AG09319 (cell line): ENCODE results near the gene MKX.

Source experiments
- DNase-seq: peaks from one replicate; pipeline ENCODE4 v3.0.0-alpha.2; 2010; ENCODE audit warnings: low read depth; ENCODE audit errors: extremely low read depth
- TF ChIP-seq, protein P1 (sequence below): IDR thresholded peaks from 2 replicates; pipeline ENCODE4 v1.5.1; 2011; ENCODE audit warnings: low read depth, mild to moderate bottlenecking, inconsistent platforms, low read length, moderate library complexity

The MKX gene

DNA sequence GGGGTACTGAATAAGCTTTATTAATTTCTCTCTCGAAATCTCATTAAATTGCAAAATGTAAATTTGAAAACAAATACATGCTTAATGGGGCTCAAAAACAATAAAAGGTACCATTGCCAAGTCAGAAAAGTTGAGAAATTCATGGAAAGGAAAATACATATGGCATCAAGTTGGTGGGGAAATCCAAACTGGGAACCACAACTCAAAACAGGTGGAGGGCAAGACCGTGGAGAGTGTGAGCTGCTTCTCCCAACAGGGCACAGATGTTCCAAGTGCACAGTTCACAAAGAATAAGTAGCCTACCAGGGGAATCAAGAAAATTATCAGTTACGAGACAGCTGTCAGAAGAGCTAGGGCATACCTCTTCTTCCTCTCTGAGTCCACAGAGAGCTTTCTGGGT lies 26.6 kb downstream of the MKX start:
- TF ChIP-seq, protein P1, sequence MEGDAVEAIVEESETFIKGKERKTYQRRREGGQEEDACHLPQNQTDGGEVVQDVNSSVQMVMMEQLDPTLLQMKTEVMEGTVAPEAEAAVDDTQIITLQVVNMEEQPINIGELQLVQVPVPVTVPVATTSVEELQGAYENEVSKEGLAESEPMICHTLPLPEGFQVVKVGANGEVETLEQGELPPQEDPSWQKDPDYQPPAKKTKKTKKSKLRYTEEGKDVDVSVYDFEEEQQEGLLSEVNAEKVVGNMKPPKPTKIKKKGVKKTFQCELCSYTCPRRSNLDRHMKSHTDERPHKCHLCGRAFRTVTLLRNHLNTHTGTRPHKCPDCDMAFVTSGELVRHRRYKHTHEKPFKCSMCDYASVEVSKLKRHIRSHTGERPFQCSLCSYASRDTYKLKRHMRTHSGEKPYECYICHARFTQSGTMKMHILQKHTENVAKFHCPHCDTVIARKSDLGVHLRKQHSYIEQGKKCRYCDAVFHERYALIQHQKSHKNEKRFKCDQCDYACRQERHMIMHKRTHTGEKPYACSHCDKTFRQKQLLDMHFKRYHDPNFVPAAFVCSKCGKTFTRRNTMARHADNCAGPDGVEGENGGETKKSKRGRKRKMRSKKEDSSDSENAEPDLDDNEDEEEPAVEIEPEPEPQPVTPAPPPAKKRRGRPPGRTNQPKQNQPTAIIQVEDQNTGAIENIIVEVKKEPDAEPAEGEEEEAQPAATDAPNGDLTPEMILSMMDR = no peak
- DNase-seq = no peak

DNA sequence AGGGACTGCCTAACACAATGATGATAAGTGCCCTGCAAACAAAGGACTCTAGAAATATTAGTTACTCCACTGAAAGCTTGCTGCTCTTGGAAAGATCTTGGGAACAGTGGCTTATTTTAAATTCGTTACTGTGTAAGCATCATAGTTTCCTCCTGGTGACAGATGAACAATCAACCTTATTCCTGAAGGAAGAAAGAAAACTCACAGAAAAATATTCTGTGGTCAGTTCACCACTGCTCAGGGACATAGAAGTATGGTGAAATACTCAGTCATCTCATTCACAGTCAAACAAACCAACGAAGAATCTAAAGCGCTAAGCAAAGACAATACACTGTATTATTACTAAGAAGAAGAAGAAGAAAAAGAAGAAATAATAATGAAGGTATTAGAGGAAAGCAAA lies 27.8 kb downstream of the MKX start:
- no peak for DNase-seq
- TF ChIP-seq, protein P1 = no peak

DNA sequence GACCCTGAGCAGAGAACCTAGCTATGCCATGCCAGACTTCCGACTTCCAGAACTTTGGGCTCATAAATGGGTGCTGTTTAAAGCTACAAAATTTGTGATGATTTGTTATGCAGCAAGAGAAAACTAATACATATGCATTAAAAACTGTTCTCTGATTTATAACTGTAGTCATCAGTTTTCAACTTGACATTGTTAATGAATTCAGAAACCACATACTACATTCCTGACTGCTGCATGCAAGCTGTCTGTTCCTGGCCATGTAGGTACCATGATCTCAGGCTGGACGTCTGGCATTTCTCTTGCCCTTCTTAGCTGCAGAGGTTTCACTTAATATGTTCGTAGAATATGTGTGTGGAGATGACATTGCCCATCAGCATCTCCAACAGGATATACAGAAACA lies 28.4 kb downstream of the MKX start:
- TF ChIP-seq, protein P1 = no peak
- no peak for DNase-seq

DNA sequence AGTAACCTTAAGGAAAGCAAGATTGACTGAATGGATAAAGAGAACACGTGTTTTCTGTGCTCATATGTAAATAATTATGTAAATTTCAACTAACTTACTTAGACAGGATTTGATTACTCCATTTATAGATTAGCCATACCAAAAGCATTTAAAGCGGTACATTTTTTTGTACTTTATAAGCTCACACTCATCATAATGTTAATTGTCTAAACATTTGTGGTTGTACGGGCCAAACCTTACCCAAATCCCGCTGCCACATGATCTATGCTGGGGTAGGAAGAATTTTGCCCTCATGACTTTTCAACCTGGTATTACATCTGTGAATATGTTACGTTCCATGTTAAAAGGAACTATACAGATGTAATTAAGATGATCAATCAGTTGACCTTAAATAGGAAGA lies 29.1 kb downstream of the MKX start:
- TF ChIP-seq, protein P1 = no peak
- peak; percentile 41 for DNase-seq

DNA sequence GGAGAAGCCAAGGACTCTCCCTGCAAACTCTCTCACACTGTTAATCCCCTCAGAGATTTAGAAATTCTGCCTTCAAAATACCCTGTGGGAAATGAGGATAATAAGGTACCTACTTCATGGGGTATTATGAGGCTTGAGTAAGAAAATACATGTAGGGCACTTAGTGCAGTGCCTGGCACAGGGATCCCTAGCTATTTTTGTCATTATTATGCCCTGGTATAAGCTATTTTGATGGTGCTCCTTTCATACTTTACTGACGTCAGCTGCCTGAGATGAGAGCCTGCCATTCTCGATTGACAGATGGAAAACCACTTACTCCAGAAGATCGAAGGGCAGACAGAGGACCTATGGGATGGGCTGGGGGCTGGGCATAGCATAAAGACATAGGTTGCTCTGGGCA lies 30.1 kb downstream of the MKX start:
- TF ChIP-seq, protein P1 = no peak
- no peak for DNase-seq

DNA sequence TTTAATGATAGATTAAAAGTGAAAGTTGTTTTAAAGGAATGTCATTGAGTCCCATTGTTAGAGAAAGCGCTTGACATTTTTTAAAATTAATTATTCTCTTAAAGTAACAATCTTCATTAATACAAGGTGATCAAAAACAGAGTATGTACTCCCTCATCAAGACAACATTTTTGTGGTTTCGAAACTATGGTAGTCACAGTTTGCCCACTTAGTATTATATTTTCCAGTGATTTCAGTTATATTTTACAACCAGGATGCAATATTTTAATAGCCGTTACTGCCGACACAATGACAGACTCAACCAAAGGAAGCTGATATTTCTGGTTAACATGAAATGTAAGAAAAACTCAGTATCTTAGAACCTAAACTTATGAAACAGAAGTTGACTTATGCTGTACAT lies 31.3 kb downstream of the MKX start:
- no peak for DNase-seq
- TF ChIP-seq, protein P1 = no peak

DNA sequence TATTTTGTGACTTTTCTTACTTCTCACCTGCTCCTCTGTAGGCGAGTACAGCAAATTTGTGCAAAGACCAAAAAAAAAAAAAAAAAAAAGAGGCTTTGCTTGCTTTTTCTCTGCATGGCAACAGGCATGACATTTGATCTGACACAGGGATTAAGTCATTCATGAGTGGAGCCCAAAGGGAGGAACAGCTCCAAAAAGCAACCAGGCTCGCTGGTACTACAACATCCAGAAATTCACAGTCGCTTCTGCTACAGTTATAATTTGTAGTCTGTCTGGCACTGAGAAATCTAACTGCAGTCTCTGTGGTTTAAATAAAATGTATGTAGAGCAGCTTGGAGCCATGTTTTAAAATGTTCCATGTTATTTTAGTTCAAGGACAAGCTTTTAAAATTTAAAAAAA lies 31.7 kb downstream of the MKX start:
- DNase-seq = peak; percentile 51
- TF ChIP-seq, protein P1 = no peak

DNA sequence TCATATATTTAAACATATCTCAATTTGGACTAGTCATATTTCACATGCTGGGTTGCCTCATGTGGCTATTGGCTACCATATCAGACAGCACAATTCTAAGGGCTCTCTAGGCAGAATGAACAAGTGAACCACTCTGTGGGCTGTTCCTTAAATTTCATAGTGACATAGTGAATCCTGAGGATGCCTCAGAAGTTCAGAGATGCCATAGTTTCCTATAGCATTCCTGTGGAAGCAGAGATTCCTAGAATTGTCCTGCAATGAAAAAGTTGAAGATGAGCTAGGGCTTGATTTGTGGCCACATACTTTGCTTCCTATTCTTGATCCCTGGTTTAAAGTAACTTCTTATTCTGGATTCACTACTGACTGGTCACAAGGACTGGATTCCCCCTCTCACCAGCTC lies 35.6 kb downstream of the MKX start:
- TF ChIP-seq, protein P1 = no peak
- no peak for DNase-seq
